Bone marrow (tissue), 2 donors: ENCODE results near the gene H2BK1.

Experiments
- DNase-seq, 2 donors: peaks; one replicate each; lab custom pipeline; 2025; lab: John Stamatoyannopoulos, UW

The H2BK1 gene

DNA sequence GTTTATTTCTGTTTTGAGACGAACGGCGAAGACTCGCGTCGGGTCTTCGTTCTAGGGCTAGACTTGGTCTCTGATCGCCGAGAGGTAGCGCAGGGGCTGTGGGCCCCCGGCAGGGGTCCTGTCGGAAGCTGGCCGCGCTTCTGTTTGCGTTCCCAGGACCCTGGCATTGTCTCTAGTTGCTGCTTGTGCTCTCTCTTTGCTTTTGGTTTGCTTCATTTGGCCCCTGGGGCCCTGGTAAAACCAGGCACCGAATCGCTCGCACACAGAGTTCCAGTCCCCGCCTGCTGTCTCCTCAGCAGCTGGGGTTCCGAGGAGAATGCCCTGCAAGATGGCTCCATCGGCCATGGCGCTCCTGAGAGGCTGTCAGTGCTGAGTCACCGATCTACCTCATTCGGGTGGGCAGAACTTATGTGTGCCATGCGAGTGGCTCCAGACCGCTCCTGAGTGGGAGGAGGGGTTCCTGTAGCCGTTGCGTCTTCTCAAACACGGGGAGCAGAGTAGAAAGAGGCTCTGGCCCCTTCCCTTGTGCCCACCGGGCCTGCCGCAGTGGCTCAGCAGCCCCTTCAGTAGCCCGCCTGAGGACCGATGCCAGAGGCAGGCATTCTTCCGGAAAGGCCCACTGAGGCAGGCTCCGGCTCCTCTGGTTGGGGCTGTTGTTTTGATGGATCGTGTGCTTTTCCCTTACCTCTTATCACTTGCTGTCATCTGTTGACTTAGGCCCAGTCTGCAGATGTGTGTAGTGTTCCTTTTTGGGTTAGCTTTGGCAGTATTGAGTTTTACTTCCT, 22.8 kb upstream of the H2BK1 start:
- DNase-seq, result peak; percentile 26 to 74

DNA sequence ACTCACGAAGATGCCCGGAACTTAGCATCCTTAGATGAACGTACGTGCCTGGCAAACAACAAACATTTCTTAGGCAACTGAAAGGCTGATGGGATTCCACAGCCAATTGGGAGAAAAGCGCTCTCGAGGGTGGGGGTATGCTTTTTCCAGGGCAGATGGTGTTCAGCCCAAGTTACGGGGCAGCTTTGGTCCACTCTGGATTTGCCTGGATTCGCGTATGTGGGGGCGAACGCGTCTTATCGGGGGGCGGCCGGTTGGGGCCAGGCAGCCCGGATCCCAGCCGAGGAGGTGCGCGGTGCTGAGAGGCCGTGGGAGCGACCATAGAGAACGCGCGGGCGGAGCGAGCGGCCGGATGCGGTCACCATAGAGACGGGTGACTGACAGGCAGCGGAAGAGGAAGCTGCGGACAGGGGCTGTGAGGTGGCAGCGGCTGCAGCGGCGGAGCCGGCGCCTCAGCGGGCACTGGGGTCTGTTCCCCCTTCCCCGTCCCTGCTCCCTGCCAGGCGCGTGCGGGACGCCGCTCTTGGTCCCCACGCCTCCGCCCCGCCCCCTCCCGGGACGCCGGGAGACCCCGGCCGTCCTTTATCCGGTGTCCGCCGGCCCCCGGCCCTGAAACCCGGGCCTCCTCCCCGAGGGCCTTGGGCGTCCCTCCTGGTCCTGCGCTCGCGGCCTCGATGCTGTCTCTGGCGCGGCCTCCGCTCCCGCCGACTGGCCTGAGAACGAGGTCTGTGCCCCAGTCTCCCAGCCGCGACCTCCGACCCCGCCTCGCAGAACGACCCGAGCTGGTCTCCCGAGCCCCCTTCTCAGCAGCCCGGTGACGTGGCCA, 22.0 kb upstream of the H2BK1 start, which contains the start of gene CHPF2:
TSS of gene CHPF2 (plus strand) at position 393 of the 826 bp plus-strand sequence. CDS start 1,529 bp downstream, outside the sequence.
- DNase-seq, result peak; percentile 77 to 84

DNA sequence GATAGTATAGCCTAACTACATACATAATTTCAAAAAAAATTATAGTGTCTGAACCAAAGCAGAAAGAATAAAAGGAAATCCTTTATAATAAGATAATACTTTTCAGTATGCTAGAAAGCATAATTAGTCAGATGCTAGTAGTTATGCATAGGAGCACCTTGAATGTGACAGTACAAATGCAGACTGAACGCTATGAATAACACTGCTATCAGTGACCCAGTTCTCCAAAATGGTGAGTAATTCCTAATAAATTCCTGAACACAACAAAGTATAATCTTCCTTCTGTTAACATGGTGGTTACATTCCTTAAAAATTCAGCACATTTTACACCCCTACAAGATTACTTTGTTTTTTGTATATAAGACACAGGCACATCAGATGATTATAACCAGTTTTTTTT, 20.8 kb upstream of the H2BK1 start:
- DNase-seq, result no peak

DNA sequence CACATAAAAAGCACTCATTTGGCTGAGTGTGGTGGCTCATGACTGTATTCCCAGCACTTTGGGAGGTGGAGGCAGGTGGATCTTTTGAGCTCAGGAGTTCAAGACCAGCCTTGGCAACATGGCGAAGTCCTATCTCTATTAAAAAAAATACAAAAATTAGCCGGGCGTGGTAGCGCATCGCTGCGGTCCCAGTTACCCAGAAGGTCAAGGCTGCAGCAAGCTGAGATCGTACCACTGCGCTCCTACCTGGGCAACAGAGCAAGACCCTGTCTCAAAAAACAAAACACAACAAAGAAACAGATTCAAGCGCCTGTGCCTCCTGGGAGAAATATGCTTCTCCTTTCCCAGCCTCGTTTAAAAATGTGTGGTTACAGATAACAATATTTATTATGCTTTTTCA, 19.0 kb upstream of the H2BK1 start:
- DNase-seq, result no peak

DNA sequence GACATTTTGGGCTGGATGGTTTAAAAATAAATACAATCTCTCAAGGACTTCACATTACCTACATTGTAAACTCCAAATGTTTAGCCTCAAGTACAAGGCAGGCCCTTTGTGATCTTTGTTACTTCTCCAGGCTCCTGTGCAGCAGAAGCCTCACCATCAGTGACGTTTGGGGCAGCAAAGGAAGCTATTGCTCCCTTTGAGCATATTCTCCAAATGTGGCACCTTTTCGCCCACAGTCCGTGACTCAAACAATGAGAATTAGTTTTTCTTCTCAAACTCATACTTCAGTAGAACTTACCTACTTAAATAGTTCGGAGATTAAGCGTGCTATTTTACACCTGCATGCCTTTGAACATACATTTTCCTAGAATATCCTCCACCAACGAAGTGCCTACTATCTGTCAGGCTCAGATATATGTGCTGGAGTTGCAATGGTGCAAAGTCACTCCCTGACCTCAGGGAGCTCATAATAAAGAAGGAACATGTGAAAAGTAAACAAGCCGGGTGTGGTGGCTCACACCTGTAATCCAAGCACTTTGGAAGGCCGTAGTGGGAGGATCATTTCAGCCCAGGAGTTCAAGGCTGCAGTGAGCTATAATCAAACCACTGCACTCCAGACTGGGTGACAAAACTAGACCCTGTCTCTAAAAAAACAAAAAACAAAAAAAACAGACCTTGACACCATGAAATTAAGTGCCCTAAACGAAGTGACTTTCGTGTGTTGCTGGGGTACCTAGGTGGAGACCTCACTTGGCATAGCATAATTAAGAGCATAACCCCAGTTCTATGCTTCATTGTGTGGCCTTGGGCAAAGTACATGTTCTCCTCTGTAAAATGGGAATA, 18.0 kb upstream of the H2BK1 start:
- DNase-seq, result no peak

DNA sequence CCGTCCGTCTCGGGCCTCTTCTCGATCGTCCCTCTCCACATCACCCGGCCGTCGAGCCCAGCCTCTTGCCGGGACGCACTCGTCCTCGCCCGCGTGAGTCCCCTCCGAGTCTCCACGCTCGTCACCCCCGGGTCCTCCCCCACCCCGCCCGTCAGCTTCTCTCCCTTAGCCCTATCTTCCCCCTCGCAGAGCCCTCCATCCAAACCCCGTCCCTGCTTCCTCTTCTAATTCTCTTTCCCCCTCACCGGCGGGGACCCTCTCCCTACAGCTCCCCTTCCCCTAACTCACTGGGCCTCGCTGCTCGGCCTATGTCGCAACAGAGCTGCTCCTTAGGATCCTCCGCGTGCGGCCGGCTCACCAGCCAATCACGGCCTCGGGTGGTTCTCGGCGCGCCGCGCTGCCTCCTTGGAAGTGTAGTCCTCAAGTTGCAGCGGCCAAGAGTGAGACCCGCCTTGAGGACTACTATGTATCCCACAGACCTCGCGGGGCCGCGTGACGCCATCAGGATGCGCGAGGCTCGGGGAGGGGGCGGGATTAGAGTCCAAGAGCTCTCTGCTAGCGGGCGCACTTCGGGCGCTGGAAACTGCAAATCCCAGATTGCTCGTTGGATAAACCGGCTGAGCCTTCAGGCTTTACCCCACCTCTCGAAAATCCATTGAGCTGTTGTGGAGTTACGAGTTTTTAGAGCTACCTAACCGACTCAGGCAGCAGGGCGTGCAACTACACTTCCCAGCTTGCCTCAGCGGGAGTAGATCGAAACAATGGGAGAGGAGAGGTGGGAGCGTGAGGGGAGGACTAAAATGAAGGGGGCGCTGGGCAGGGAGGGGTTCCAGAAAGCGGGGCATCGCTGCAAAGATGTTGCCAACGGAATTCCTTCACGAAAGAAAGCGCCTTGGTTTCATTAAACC, 16.8 kb upstream of the H2BK1 start, which contains the start of gene ABCF2:
TSS of gene ABCF2 (minus strand) at position 331 of the 908 bp plus-strand sequence. CDS start 747 bp downstream, outside the sequence.
- DNase-seq, result peak; percentile 86 to 95

DNA sequence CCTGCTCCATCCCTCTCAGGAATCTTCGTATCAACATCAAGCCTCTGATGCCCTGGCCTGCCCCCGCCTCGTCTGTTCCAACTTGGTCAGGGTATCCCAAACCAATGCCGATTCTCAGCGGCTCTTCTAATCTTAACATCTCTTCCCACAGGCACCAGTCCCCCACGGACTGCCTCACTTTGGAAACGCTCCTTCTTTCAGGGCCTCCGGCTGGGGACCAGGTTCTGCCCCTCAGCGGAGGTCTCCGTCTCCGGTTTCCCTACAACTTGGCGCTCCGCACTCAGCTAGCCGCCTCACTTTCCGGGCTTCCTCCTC, 16.2 kb upstream of the H2BK1 start:
- no peak for DNase-seq

DNA sequence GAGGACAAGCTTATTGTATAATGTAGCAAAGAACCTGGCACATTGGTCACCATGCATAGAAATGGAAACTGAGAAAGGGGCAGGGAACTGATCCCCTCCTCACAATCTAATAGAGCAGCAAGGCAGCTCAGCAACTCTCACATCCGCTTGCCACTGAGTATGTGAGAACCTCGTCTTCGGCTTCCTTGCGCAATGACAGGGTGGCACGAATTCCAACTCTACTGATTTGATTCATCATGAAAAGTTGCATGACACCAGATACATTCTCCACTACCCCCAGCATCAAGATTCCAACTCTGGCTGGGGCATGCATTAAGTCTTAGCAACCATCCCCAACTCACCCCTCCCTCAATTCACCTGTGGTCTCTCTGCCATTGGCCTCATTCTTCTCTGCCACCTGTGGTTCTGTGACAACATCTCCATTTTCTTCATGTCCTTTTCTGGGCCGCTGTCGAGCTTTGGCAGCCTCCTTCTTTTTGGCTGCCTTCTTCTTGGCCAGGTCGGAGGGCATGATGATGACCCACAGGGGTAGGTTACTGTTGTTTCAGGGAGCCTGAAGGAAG, 15.7 kb upstream of the H2BK1 start:
- DNase-seq, result no peak

DNA sequence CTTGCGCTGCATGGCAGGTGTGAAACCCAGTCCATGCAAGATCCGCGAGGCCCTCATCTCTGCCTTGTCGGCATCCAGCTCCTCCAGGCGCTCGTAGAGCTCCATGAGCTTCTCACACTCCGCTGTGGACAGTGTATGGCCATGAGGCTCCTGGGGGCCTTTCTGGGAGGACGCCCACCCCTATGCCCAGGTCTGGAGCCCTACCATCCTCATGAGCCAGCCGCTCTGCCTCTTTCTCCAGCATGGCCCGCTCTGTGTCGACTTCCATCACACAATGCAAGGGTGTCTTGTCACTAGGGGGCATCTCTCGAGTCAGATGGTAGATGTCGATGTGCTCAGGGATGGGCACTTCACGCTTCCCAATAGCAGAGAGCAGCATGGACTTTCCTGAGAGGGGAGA, 13.4 kb upstream of the H2BK1 start:
- no peak for DNase-seq

DNA sequence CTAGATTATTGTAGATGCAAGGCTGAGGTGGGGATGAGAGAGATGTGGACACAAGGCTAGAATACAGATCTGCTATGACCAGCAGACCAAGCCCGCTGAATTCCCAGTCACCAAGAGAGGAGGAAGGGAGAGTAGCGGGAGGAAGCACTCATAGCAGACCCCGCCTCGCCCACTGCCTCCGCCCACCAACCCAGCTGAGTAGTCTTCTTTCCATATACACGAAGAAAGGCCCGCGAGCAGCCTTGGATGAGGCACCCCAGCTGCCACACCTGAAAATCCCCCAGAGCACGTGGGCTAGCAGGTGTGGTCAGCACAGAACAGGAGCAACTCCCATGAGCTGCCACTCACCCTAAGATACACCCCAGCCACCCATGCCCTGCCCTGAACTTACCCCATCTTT, 7.9 kb upstream of the H2BK1 start:
- DNase-seq, result no peak

DNA sequence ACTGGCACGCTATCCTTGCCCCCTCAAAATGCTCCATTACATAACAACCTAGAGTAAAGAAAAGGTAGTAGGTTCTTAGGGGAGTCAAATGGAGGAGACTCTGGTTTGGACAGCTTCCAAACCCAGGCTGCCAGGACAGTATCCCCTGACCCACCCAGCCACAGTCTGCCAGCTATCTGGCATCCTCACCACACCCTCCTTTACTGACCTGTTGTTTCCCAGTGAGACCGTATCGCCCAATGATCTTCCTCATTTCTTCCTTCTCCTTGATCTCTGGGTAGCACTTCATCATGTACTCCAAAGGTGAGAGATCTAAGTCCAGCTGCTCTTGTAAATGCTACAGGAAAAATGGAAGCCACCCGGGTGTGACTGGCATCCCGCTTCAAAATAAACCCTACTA, 5.1 kb upstream of the H2BK1 start:
- no peak for DNase-seq

DNA sequence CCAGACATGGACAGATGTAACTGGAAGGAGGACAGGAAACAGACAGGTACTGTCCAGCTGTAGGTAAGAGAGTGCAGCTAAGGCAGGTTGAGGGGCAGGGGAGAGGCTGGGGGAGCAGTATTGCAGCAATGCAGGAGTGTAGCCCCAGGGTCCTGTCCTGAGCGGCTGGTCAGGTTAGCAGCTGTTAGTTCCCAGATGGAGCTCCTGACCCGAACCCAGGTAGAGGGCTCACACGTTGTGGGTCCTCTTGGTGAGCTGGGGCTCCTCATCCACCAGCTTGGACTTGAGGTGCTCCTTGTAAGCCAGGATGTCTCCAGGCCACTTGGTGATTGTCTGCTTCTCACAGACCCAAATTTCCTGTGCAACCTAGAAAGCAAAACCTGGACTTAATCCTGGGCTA, 3.5 kb upstream of the H2BK1 start:
- no peak for DNase-seq

DNA sequence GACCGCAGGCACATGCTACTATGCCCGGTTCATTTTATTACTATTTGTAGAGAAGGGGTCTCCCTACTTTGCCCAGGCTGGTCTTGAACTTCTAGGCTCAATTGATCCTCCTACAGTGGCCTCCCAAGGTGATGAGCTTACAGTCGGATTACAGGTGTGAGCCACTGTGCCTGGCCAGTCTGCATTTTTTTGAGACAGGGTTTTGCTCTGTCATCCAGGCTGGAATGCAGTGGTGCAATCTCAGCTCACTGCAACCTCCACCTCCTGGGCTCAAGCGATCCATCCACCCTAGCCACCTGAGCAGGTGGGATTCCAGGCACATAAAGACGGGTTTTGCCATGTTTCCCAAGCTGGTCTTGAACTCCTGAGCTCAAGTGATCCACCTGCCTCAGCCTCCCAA, 2.3 kb upstream of the H2BK1 start:
- DNase-seq, result no peak

DNA sequence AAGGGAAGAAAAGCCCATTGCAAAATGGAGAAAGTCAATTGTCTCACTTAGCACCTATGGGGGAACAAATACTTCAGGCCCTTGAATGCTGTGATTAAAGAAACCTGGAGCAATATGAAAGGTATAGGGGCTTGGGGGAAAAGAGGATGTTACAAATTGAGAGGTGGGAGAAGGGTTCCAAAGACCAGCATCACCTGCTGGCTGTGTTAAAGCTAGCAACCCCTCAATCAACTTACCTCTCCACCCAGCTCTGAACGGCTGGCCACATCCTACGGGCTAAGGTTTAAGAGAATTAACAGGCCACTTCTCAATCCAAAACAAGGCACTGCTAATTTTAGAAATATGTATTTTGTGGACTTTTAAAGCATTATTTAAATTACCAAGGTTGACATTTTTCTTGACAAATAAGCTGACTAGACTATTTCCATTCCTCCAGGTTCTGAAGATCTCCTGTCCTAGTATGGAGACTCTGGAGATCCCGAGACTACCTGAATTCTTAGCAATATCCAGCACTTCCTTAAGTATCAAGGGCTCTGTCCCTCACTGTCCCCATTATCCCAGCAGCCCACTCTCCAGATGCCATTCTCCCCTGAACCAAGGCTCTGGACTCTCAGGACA, 976 bp upstream of the H2BK1 start:
- DNase-seq, result no peak

DNA sequence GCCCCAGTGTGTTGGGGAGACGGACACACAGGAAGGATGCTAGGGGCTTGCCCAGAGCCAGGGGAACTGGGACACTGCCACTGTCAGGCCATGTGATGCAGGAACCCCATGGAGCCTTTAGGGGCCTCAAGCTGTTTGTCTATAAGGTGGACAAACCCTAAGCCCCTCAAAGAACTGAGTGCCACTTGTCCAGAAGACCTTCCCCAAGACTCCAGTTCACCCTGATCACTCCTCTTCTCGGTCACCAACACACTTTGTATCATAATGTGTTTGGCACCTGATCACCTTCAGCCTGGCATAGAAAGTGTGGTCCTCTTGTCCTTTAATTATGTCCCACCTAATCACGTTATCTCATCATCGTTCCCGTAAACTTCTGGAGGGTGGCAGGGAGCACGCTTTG, 700 bp downstream of the H2BK1 start:
- no peak for DNase-seq

DNA sequence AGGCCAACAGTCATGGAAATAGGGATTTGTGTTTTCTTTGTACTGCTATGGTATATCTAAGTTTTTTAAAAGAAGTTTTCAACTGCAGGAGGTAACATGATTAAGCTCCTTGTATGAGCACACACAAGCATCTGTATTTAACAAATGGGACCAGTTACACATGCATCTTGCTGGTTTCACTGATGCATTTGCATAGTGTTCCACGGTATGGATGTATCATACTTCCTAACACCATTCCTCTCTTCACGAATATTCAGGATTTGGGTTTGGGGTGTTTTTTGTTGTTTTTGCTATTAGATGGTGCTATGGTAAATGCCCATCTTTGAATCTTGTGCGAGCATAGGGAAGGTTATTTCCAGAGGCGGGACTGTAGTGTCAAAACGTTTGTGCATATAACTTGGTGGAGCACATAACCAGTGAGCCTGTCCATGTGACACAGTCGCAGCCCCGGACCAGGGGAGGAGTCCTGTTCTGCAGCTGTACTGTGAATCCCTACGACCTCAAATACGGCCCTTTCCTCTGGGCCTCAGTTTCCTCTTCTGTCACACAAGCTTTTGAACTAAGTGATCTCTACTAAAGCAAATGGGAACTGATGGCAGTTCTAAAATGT, 1.9 kb downstream of the H2BK1 start:
- no peak for DNase-seq

DNA sequence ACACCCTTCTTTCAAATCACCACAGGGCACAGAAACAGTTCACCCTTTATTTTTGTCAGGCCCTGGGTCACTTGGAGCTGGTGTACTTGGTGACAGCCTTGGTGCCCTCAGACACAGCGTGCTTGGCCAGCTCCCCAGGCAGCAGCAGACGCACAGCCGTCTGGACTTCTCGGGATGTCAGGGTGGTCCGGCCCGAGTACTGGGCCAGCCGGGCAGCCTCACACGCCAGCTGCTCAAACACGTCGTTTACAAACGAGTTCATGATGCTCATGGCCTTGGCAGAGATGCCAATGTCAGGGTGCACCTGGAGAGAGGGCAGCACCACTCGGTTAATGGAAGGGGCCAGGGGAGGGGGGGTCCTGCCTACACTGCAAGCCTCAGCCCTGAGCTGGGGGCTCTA, 2.5 kb downstream of the H2BK1 start:
- DNase-seq, result no peak

DNA sequence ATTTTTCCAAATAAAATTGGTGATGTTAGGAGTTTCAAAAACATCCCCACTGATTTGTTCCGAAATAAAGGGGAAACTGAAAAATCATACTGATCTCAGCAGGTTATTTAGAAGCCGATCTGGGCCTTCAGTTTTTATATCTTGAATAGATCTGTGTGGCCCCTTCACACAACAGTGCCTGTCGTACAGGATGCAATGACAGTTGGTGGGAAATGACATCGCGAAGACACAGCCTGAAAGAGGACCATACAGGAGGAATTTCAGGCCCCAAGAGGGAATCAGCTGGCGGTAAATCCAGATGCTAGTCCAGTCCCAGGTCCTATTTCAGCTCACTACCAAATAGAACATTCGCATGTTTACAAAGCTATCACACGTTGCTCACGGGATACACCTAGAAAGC, 3.0 kb downstream of the H2BK1 start:
- no peak for DNase-seq

DNA sequence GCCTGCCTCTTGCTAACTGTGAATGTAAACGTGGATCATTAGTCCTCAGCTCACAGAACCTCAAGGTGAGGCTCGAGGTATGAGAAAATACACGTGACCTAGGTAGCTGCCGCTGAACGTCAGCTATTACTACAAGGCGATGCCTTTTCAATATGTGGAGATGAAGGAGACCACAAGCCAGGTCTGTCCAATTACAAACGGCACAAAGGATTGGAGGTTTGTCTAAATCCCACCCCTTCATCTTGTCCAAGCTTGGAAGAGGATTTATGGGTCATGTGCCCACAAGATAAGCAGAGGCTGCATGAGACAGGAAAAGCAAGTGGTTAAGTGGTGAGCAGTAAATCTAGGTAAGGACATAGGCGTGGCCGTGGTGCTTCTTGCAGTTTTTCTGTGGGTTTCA, 3.4 kb downstream of the H2BK1 start:
- DNase-seq, result no peak

DNA sequence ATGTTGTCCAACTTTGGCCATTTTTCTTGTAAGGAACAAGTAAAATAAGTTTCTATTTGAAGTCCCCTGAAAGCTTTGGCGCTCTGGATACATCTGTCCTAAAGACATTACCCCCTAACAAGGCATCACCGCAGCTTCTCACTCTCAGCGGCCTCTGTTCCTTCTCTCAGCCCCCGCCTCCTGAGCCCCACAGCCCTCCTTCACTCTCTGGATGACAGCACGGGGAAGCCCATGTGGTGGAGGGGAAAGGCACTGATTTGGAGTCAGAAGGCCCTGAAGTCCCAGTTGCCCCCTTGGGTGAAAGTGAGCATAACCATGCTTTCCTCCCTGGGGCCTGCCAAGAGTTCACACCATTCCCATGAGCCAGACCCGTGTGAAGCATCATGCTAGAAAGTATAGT, 4.6 kb downstream of the H2BK1 start:
- DNase-seq, result no peak
